ENCODE data around the gene FHIT.
"Not testable (repeated sequence)": the region's sequence is repeated elsewhere in the genome, so short reads cannot be mapped to it uniquely, and the experiment has no call there.

Gene FHIT

GRCh38 chr3:59808446-59808845 lies 1442.8 kb downstream of the FHIT start:
- DNase-seq (ENCODE audit: low read depth in 2 of 2): no peak

GRCh38 chr3:59803268-59803667 lies 1448.0 kb downstream of the FHIT start:
- DNase-seq (ENCODE audit: low read depth in 2 of 2): no peak

- DNase-seq (ENCODE audit: low read depth in 2 of 2): not testable (repeated sequence)
Measured at GRCh38 chr3:59802453-59802852, 1448.8 kb downstream of the FHIT start.

- no peak for DNase-seq (ENCODE audit: low read depth in 2 of 2)
Measured at GRCh38 chr3:59802045-59802444, 1449.2 kb downstream of the FHIT start.

- no peak for DNase-seq (ENCODE audit: low read depth in 2 of 2)
Measured at GRCh38 chr3:59800481-59800880, 1450.8 kb downstream of the FHIT start.

GRCh38 chr3:59798372-59799086 lies 1452.7 kb downstream of the FHIT start:
- no peak for DNase-seq (ENCODE audit: low read depth in 2 of 2)

GRCh38 chr3:59797533-59797932 lies 1453.7 kb downstream of the FHIT start:
- DNase-seq (ENCODE audit: low read depth in 2 of 2): no peak

- DNase-seq (ENCODE audit: low read depth in 2 of 2): no peak
Measured at GRCh38 chr3:59796456-59796855, 1454.8 kb downstream of the FHIT start.

GRCh38 chr3:59795756-59796155 lies 1455.5 kb downstream of the FHIT start:
- DNase-seq (ENCODE audit: low read depth in 2 of 2): no peak

GRCh38 chr3:59793976-59794375 lies 1457.3 kb downstream of the FHIT start:
- no peak for DNase-seq (ENCODE audit: low read depth in 2 of 2)

- no peak for DNase-seq (ENCODE audit: low read depth in 2 of 2)
Measured at GRCh38 chr3:59791774-59792308, 1459.4 kb downstream of the FHIT start.

- DNase-seq (ENCODE audit: low read depth in 2 of 2): no peak
Measured at GRCh38 chr3:59790241-59790640, 1461.0 kb downstream of the FHIT start.

GRCh38 chr3:59788801-59789200 lies 1462.5 kb downstream of the FHIT start:
- DNase-seq (ENCODE audit: low read depth in 2 of 2): no peak

GRCh38 chr3:59788133-59788532 lies 1463.1 kb downstream of the FHIT start:
- DNase-seq (ENCODE audit: low read depth in 2 of 2): no peak

GRCh38 chr3:59786374-59786773 lies 1464.9 kb downstream of the FHIT start:
- no peak for DNase-seq (ENCODE audit: low read depth in 2 of 2)

- no peak for DNase-seq (ENCODE audit: low read depth in 2 of 2)
Measured at GRCh38 chr3:59784164-59784563, 1467.1 kb downstream of the FHIT start.

GRCh38 chr3:59783468-59783988 lies 1467.7 kb downstream of the FHIT start:
- no peak for DNase-seq (ENCODE audit: low read depth in 2 of 2)

GRCh38 chr3:59782664-59783063 lies 1468.6 kb downstream of the FHIT start:
- no peak for DNase-seq (ENCODE audit: low read depth in 2 of 2)

GRCh38 chr3:59780209-59780608 lies 1471.0 kb downstream of the FHIT start:
- DNase-seq (ENCODE audit: low read depth in 2 of 2): no peak

GRCh38 chr3:59779260-59779659 lies 1472.0 kb downstream of the FHIT start:
- DNase-seq (ENCODE audit: low read depth in 2 of 2): no peak

GRCh38 chr3:59777667-59778077 lies 1473.6 kb downstream of the FHIT start:
- no peak for DNase-seq (ENCODE audit: low read depth in 2 of 2)

- DNase-seq (ENCODE audit: low read depth in 2 of 2): no peak
Measured at GRCh38 chr3:59777066-59777465, 1474.2 kb downstream of the FHIT start.

- no peak for DNase-seq (ENCODE audit: low read depth in 2 of 2)
Measured at GRCh38 chr3:59775761-59776325, 1475.4 kb downstream of the FHIT start.
